ENCODE data around the gene FTO. TPM values are rescaled to one million over a fixed set of nuclear protein-coding genes. Genes with fewer than 3 reads are reported as not detected.

The FTO gene
- total RNA-seq, 1 donor from 2014 or later, result 97.8 TPM

- FAIRE-seq (no peak), DNase-seq (ENCODE audit: low spot score in 2 of 2) (no peak)
These were observed 424.8 kb downstream of the FTO start for GRCh38 chr16:54128629-54129234.

- FAIRE-seq, result no peak
- DNase-seq (ENCODE audit: low spot score in 2 of 2), result no peak
These were observed 425.9 kb downstream of the FTO start for GRCh38 chr16:54129810-54130209.

GRCh38 chr16:54135361-54136275, 431.7 kb downstream of the FTO start:
- DNase-seq (ENCODE audit: low spot score in 2 of 2) (no peak), FAIRE-seq (no peak)

- DNase-seq (ENCODE audit: low spot score in 2 of 2) (no peak), FAIRE-seq (no peak)
These were observed 432.3 kb downstream of the FTO start for GRCh38 chr16:54136276-54136625.

- FAIRE-seq (no peak), DNase-seq (ENCODE audit: low spot score in 2 of 2) (no peak)
These were observed 436.3 kb downstream of the FTO start for GRCh38 chr16:54140057-54140787.

GRCh38 chr16:54140788-54141136, 436.8 kb downstream of the FTO start:
- FAIRE-seq (no peak), DNase-seq (ENCODE audit: low spot score in 2 of 2) (no peak)

- DNase-seq (ENCODE audit: low spot score in 2 of 2) (no peak), FAIRE-seq (no peak)
These were observed 438.8 kb downstream of the FTO start for GRCh38 chr16:54142787-54143186.

- FAIRE-seq (no peak), DNase-seq (ENCODE audit: low spot score in 2 of 2) (no peak)
These were observed 439.5 kb downstream of the FTO start for GRCh38 chr16:54143410-54143809.

GRCh38 chr16:54143934-54144571, 440.1 kb downstream of the FTO start:
- no peak for DNase-seq (ENCODE audit: low spot score in 2 of 2)
- FAIRE-seq, result no peak

GRCh38 chr16:54144572-54144947, 440.6 kb downstream of the FTO start:
- no peak for FAIRE-seq
- no peak for DNase-seq (ENCODE audit: low spot score in 2 of 2)

- no peak for DNase-seq (ENCODE audit: low spot score in 2 of 2)
- no peak for FAIRE-seq
These were observed 441.9 kb downstream of the FTO start for GRCh38 chr16:54145881-54146280.

GRCh38 chr16:54148974-54149373, 445.0 kb downstream of the FTO start:
- DNase-seq (ENCODE audit: low spot score in 2 of 2), result no peak
- no peak for FAIRE-seq

GRCh38 chr16:54150861-54151260, 446.9 kb downstream of the FTO start:
- no peak for DNase-seq (ENCODE audit: low spot score in 2 of 2)
- FAIRE-seq, result no peak

- no peak for DNase-seq (ENCODE audit: low spot score in 2 of 2)
- FAIRE-seq, result no peak
These were observed 448.6 kb downstream of the FTO start for GRCh38 chr16:54152362-54153239.

GRCh38 chr16:54153240-54153934, 449.4 kb downstream of the FTO start:
- DNase-seq (ENCODE audit: low spot score in 2 of 2) (no peak), FAIRE-seq (no peak)

GRCh38 chr16:54156349-54156748, 452.4 kb downstream of the FTO start:
- FAIRE-seq, result no peak
- DNase-seq (ENCODE audit: low spot score in 2 of 2), result no peak

- no peak for FAIRE-seq
- no peak for DNase-seq (ENCODE audit: low spot score in 2 of 2)
These were observed 455.0 kb downstream of the FTO start for GRCh38 chr16:54158986-54159385.

- FAIRE-seq (no peak), DNase-seq (ENCODE audit: low spot score in 2 of 2) (no peak)
These were observed 455.6 kb downstream of the FTO start for GRCh38 chr16:54159490-54160080.

GRCh38 chr16:54160252-54160860, 456.4 kb downstream of the FTO start:
- DNase-seq (ENCODE audit: low spot score in 2 of 2) (no peak), FAIRE-seq (no peak)
